Fibroblast of skin of right quadriceps (primary cell): ENCODE results near the gene ZDHHC3.
"Not testable (repeated sequence)": the region's sequence is repeated elsewhere in the genome, so short reads cannot be mapped to it uniquely, and the experiment has no call there.

Experiments used
- DNase-seq: peaks from one replicate; pipeline ENCODE4 v3.0.0-alpha.2; 2013

The ZDHHC3 gene

GRCh38 chr3:44995142-44995770, 19.3 kb upstream of the ZDHHC3 start:
- DNase-seq: peak; percentile 80

- DNase-seq: peak; percentile 85
Measured at GRCh38 chr3:44993471-44994205, 17.7 kb upstream of the ZDHHC3 start.

GRCh38 chr3:44992555-44993470, 16.8 kb upstream of the ZDHHC3 start:
- DNase-seq: peak; percentile 19

- DNase-seq: no peak
Measured at GRCh38 chr3:44991326-44991725, 15.4 kb upstream of the ZDHHC3 start.

- no peak for DNase-seq
Measured at GRCh38 chr3:44989636-44990373, 13.8 kb upstream of the ZDHHC3 start.

GRCh38 chr3:44989141-44989540, 13.2 kb upstream of the ZDHHC3 start:
- no peak for DNase-seq

GRCh38 chr3:44988073-44988472, 12.1 kb upstream of the ZDHHC3 start:
- no peak for DNase-seq

- DNase-seq: no peak
Measured at GRCh38 chr3:44987332-44987731, 11.4 kb upstream of the ZDHHC3 start.

GRCh38 chr3:44986330-44986729, 10.4 kb upstream of the ZDHHC3 start:
- DNase-seq: not testable (repeated sequence)

GRCh38 chr3:44984335-44984734, 8.4 kb upstream of the ZDHHC3 start:
- no peak for DNase-seq

GRCh38 chr3:44983484-44983941, 7.5 kb upstream of the ZDHHC3 start:
- no peak for DNase-seq

GRCh38 chr3:44982817-44983216, 6.8 kb upstream of the ZDHHC3 start:
- DNase-seq: no peak

GRCh38 chr3:44981751-44982150, 5.8 kb upstream of the ZDHHC3 start:
- DNase-seq: no peak

- DNase-seq: peak; percentile 17
Measured at GRCh38 chr3:44981220-44981619, 5.2 kb upstream of the ZDHHC3 start.

GRCh38 chr3:44974416-44974815, 1.6 kb downstream of the ZDHHC3 start:
- DNase-seq: no peak

GRCh38 chr3:44970926-44971490, 5.0 kb downstream of the ZDHHC3 start:
- no peak for DNase-seq

- DNase-seq: no peak
Measured at GRCh38 chr3:44969828-44970179, 6.2 kb downstream of the ZDHHC3 start.

- no peak for DNase-seq
Measured at GRCh38 chr3:44969154-44969827, 6.7 kb downstream of the ZDHHC3 start.

- no peak for DNase-seq
Measured at GRCh38 chr3:44968447-44968858, 7.5 kb downstream of the ZDHHC3 start.

GRCh38 chr3:44966795-44967278, 9.1 kb downstream of the ZDHHC3 start:
- DNase-seq: no peak

- DNase-seq: no peak
Measured at GRCh38 chr3:44965165-44965564, 10.8 kb downstream of the ZDHHC3 start.
